Stimulated activated CD8-positive, alpha-beta memory T cell treated with anti-CD3 and anti-CD28 coated beads, Interleukin-15, amount 100 ng/mL, for 4 hours (primary cell): ENCODE measurements around the gene TMEM8B.

ENCODE experiments used
- DNase-seq, 2 donors: peaks; one replicate each; pipeline ENCODE4 v3.0.0-alpha.2; 2020; ENCODE audit warnings: low read depth in 2 of 2

TMEM8B gene

DNA sequence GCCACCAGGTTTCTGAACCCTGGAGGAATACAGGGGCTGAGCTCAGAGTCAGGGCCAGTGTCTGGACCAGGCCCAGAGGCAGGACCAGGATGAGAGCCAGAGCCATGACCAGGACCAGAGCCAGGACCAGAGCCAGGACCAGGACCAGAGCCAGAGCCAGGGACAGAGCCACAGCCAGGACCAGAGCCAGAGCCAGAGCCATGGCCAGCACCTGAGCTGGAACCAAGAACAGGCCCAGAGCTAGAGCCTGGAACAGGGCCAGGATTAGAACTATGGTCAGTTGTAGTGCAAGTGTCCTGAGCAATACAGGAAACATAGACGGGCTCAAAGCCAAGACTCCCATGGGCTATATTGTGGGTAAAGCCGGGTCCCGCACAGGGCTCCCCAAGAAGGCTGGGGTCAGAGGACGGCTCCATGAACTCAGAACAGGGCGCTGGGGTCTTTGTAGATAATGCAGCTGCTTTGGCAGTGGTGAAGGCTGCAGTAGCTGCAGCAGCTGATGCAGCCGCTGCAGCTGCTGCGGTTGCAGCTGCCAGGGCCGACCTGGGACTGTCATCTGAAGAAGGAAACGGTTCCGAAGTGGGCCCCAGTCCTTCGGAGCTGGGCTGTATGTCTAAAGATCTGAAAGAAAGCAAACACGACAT lies 17.5 kb upstream of the TMEM8B start:
- no peak for DNase-seq

DNA sequence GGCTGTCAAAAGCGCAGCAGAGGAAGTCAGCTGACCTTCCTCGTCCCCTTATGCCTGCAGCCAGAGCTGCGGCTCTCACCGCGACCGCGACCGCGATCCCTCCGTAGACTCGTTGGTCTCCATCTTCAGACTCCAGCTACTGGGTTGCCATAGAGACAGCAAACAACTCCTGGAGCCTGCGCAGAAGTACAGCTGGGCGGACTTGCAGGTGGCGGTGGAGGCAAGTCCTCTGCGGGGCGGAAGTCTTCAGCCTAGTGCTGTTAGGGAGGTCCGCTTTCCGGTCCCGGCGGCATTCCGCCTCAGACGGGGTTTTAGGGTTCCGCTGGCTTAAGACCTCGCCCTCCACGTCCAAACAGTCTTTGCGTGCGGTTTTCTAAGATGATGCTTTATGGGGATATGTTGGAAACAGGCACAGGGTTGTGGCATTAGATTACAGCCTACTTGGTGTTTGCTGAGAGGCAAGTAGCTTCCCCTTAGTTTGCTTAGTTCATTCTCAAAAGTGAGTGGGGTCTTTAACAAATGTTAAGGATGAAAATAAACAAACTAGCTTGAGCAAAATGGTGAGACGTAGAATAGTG lies 16.9 kb upstream of the TMEM8B start, which contains the start of gene SPAG8:
Gene SPAG8, minus strand, starts transcription at position 238 of the 578 bp plus-strand sequence. Its CDS starts 115 bp downstream, at position 123.
- peak; percentile 82 to 91 for DNase-seq

DNA sequence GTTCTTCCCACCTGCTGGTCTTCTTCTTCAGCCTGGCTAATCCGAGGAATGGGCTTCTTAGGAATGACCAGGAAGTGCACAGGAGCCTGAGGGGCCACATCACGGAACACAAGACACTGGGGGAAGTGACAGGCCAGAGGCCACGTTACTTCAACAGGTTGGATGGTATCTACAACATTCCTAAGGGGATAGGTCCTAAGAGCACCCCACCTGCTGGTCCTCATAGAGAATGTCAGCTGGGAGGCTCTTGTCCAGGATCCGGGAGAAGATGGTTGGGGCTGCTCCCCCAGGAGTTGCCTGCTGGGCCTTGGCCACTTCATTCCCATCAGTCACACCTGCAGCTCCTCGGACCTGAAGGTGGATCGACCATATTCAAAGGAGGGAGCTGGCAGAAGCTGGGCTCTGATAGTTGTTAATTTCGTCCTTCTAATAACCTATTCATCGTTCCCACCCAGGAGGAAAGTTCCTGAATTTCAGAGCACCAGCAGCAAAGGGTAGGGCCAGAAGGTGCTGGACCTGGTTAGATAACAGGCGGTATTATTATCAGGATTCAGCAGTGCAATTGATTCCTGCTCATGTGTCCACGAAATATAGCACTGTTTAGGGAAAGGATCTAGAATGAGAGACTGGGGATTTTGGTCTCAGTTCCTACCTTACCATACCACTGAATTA lies 15.5 kb upstream of the TMEM8B start:
- no peak for DNase-seq

DNA sequence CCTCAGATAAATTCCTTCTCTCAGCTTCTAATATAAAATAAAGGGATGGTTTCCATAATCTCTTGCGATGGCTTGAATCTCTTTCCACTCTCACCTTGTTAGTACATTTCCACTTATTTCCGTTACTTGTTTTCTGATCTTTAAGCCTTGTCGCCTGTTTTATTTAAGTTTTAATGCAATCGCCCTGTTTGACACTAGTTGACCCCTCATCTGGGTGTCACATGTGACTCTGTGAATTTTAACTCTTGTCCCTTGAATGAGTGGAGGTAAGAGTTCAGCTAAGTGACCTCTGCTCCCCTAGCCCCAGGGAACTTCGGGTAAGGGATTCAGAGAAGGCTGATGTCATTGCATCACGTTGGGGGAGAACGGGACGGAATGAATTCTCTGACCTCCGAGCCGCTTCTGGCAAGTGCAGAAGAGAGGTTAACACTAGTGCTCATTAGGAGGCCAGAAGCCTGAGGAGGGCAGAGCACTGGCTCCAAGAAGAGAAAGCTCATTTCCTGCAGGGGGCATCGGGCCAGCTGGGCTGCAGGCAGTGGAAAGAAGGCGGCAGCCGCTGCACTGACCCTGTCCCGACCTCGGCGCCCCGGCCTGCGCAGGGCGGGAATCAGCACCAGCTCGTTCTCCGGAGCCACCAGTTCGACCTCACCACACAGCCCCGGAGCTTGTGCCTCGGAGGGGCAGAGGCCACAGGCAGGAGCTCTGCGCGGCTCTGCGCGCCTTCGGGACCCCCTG lies 14.8 kb upstream of the TMEM8B start:
- DNase-seq, result no peak

DNA sequence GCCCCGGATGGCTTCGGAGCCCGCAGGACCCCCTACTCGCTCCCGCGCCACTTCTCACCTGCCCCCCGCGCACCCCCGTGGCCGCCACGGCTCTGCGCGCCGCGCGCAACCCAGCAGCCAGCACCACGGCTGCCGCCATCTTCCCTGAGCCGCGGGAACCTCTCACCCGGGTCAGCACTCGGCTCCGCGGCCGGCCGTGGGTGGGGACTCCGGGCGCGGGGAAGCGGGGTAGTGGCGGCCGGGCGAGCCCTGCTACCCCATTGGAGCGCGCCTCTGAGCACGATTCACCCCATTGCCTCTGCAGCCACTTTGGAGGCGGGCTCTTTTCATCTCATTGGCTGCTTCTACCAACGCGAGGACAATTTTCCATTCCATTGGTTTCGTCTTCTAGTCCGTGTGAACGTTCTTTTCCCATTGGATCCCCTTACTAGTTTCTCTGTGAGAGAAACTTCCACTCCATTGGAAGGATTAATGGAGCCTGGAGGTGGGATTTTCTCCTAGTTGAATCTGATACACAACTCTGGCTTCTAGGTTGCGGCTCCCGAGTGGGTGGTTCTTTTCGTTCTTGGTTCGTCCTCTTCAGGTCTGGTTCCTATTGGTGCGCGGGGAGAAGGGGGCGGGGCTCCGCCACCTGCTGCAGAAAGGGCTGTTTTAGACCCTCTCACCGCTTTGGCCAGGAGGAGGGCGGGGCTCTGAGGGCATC lies 14.0 kb upstream of the TMEM8B start, which contains the start of gene HINT2:
Gene HINT2, minus strand, starts transcription at position 202 of the 703 bp plus-strand sequence. Its CDS starts 63 bp downstream, at position 139.
- peak; percentile 94 to 98 for DNase-seq

DNA sequence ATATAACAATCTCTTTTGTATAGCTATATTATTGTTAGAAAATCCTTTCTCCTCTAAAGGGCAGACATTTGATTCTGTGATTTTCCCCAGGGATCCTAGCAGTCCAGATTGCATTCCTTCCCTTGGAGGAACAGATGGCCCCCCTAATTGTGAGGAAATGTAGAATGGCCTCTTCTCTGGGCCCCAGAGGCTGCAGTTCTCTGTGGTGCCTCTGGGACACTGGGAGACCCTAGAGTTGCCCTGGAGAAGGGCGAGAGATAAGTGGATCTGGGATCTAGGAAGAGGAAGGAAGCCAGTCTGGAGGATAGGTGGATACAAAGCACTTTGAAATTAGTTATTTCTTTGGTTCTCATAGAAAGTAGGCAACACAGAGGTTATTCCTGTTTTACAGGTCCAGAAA lies 12.3 kb upstream of the TMEM8B start:
- no peak for DNase-seq

DNA sequence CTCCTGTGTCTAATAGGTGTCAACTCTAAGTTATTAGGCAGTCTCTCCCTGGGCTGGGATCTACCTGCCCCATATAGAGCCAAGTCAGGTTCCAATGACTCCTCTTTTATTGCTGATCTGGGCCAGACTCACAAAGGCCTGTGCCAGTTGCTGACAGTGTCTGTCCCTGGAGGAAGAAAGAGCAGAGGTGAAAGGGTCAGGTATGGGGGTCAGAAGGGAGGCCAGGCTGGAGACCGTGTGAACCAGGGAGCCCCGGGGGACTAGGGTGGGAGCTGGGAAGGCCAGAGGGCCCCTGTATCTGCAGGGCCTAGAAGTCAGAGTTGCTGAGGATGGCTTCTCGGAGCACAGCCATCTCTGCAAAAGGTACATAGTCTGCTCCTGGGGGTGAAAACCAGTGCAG lies 10.7 kb upstream of the TMEM8B start:
- DNase-seq, result no peak

DNA sequence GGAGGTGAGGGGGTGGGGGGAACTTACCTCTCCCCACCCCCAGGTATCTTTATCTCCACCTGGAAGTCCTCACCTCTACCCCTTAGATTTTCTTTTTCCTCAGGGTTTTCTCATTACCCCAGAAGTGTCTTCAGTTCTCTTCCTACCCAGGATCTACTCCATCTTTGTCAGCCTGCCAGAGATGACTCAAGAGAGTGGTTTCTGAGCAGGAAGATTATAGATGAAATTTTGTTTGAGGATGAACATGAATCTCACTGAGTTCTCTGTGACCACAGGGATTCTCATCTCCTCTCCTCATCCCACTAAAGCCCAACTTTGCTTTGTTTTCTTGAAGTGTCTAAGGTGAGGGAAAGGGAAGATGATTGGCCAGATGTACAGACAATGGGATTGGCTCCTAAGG lies 9.0 kb upstream of the TMEM8B start:
- DNase-seq, result no peak

DNA sequence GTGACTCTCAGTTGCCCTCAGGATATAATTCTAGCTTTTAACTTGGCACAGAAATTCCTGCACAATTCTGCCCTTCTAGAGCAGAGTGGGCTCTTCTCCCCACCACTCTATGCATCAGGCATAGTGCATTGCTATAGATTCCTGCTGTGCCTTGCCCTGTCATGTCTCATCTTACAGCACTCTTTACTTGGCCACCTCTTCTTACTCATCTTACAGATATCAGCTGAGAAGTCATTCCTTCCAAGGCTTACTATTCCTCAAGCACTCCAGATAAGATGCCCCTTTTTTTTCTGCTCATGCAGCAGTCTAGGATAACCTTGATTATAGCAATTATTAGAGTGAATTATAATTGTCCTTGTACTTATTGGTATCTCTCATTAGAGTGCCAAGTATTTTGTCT lies 6.1 kb upstream of the TMEM8B start:
- no peak for DNase-seq

DNA sequence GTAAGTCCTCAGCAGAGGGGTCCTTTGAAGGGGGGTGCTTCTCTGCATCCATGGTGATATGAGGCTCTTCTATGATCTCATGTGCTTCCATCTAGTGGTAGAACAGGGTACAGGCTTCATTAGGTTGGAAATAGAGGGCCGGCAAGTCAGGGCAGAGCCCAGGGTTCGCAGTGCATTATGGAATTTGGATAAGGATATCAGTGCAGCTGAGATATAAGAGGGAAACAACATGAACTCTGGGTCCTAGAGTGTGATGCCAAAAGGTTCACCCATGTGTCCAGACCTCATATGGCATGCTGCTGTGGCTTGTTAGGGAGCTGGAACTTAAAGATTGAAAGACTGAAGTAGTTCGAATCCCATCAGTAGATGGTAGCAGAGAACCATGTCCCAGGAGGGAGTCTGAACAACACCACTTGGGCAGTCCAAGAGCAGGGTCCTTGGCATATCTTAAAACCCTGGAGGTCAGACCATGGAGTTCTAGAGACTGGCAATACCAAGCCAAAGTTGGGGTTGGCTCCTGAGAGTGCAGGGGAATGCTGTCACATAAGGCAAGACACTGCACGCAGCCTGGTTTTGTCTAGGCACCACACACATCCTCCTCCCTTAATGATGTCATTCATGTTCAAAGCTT lies 2.8 kb upstream of the TMEM8B start:
- no peak for DNase-seq

DNA sequence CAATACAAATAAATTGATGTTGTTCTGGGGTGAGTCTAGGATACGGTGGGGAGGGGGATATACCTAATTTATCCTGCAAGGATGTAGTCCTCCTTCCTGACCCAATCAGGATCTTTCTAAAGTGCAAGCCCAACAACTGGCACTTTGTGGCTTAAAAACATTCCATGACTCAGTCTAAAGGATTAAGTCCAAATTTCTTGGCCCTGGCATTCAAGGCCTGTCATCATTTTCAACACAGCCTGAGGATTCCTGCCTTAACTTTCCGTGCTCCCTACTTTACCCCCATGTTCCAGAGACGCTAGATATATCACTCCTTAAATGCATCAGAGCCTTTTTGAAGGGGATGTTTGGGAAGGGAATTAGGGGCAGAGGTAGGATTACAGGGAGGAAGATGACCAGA lies 1.5 kb upstream of the TMEM8B start:
- no peak for DNase-seq

DNA sequence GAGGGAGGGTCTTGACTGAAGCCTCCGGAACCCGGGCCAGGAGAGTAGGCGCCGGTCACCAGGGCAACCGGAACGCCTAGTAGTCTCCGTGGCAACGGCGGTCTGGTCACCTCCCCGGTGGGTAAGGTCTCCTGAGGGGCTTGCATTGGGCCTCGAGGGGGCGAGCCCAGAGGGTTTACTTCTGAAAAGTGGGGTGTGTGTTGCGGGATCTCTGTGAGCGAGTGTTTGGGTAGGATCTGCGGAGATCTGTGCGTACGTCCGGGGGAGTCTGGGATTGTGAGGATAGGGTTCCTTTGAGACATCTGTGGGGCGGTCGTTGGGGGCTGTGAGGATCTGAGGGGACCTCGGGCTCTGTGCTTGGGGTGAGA lies 328 bp upstream of the TMEM8B start, which contains the start of gene FAM221B:
Gene FAM221B, minus strand, starts transcription at position 17 of the 368 bp plus-strand sequence. CDS start 2,571 bp downstream, outside the sequence.
- DNase-seq, result no peak

DNA sequence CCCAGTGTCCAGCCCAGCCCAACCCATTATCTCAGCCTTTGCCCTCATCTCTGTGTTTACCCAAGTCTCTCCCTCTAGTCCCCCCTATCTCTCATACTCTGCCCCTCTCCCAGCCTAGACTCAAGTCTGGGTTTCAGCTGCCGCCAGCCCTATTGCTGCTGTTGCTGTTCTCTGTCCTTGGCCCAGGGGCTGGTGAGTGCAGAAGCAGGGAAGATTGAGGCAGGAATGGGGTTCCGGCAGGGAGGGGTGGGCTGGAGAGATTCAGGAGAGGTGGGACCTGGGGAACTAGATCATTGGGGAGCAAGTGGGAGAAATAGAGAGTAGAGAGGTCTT lies 702 bp downstream of the TMEM8B start:
- DNase-seq, result no peak

DNA sequence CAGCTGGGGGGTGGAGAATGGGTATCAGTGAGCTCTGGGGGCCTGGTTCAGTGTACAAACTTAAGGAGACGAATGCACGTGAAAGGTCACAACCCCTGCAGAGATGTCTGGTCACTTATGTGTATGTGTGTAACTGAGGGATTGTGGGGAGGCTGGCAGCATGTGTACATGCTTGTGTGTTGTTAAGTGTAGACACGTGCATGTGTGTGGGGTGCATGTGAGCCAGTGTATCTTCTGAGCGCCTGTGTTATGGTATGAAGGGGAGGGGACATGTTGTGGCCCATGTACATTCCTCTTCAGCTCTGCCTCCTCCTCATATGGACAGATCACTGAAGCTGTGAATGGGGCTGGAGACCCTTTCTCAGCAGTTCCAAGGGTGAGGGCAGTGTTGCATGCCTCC lies 2.0 kb downstream of the TMEM8B start:
- DNase-seq, result no peak

DNA sequence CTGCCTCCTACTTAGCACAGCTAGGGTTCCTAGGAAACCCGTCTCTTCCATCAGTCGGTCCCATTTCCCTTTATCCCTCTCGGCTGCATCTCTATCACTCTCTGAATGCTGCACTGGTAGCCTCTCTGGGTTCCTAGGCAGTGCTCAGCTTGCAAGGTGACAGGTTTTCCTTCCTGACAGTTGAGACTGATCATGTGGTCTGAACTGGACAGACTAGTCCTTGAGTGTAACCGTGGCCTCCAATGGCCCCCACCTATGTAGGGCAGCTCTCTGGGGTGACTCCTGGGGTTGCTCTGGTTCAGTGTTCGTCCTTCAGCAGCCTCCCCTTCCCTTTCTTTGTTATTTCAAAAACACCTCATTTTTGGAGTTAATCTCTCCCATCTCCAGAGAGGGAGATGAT lies 3.8 kb downstream of the TMEM8B start:
- DNase-seq, result no peak

DNA sequence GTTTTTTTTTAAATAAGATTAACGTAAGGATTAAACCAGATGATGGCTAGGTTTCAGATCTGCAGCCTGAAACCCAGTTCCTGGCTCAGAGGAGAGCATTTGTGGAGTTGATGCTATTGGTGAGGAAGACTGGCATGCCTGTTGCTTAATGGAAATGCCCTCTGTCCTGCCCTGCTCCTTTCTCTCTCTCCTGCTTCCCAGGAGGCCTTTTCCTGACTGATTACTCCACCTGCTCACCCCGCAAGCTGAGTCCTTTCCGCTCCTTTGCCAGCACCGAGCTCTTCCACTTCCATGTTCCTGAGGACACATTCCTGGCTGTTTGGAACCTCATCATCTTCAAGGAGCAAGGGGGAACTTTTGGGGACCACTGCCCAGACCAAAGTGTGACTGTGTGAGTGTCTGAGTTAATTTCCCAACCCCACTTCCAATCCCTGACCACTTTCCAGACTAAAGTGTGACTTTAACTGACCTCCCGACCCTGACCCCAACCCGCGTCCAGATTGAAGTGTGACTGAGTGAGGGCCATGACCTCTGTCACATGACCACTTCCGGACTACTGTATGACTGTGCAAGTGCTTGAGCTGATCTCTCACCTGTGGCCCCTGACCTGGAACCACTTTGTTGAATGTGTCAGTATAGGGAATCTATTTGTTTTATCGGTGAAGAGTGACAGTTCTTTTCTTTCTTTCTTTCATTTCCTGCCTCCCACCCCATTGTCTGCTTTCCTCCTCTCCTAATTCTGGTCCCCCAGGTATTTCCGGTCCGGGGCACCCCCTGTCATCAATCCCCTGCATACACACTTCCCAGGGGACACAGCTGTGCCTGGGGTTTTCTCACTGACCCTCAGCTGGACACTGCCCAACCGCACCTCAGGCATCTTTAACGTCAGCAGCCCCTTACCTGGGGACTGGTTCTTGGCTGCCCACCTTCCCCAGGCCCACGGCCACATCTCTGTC lies 5.5 kb downstream of the TMEM8B start:
- DNase-seq, result no peak

DNA sequence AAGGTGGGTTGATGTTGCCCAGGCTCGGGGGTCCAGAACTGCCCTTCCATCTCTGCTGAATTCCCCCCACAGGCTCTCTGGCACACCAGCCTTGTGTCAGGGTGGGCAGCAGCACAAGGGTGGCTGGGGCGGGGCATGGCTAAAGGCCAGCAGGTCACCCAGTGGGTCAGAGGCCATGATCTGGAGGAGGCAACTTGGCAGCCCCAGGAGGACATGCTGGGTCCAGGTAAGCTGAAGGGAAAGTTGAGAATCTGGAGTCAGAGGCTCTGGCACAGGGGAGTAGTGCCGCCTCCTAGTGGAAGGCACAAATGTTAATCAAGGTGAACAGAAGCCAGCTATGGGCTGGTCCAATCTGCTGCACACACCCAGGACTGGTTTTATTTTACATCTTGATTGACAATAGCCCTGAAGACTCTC lies 6.2 kb downstream of the TMEM8B start:
- DNase-seq, result no peak

DNA sequence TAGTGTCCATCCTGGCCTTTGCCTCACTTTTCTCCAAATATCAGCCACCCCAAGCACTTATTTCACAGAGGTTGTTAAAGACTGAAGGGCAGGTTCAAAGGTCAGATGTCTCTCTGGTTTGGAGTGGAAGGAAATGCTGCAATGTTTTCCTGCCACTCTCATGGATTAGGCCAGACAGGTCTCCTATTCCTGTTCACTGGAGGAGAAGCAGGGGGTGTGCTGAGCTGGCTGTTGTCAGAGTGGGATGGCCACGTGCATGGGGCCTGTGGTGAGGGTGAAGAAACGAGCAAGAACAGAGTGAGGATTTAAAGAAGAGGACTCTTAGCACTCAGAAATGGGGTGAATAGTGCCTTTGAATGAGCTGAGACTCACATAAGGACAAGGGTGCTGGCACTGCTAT lies 6.7 kb downstream of the TMEM8B start:
- no peak for DNase-seq

DNA sequence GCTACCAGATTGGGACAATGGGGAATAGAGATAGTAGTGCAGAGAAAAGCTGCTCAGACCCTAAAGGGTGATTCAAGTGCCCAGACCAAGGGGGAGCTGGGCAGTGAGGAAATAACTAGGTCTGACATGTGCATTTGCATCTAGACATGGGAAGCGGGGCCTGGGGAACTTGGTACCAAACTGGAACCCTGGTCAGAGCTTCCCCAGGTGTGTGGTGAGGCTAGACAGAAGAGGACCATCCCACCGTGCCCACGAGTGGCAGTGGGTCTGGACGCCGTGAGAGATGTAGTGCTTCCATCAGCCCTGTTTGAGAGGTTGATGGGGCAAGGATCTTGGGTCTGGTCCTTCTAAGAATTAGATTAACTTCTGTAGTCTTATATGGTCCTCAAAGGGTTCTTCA lies 7.6 kb downstream of the TMEM8B start:
- no peak for DNase-seq

DNA sequence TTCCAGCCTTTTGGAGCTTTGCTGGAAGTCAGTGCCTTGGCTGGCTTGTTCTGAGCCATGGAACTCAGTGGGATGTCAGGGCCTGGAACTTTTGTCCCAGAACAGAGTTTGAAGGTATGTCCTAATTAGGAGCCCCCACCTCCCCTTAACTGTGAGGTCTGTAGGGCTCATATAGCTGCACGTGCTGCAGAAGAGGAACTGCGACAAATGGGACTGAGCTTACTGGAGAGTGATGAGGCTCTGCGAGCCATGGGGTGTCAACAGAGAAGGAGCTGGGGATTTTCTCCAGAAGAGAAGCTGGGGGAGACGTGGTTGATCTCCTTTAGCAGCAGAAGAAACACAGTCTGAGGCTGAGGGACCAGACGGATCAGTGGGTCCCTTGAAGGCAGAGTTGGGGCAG lies 10.9 kb downstream of the TMEM8B start:
- DNase-seq, result no peak
